RWPE2 (cell line): ENCODE measurements around the gene SPPL2B.

Experiments
- ATAC-seq: fragments of 200-7000 bp; cut with Tn5 transposase; 3 replicates; pipeline ENCODE4 v1.9.1; 2021; ENCODE audit warnings: low read depth
- DNase-seq: peaks from one replicate; pipeline ENCODE4 v3.0.0-alpha.2; 2020; ENCODE audit warnings: low spot score
- H3K27ac ChIP-seq: fragments of 450-650 bp; 2 replicates; pipeline ENCODE4 v1.5.1; 2017; ENCODE audit warnings: mild to moderate bottlenecking; ENCODE audit not compliant: poor library complexity, severe bottlenecking
- H3K27me3 ChIP-seq: fragments of 250-450 bp; sonication (Bioruptor Pico); 2 replicates; pipeline ENCODE4 v1.5.1; 2021; ENCODE audit warnings: mild to moderate bottlenecking, moderate library complexity; ENCODE audit not compliant: insufficient read depth, poor library complexity, severe bottlenecking
- H3K36me3 ChIP-seq: fragments of 250-450 bp; sonication (Bioruptor Pico); 2 replicates; pipeline ENCODE4 v1.5.1; 2020; ENCODE audit warnings: low read depth, mild to moderate bottlenecking, moderate library complexity
- H3K4me1 ChIP-seq: fragments of 250-450 bp; sonication (Bioruptor Pico); 2 replicates; pipeline ENCODE4 v1.5.1; 2021; ENCODE audit warnings: mild to moderate bottlenecking, moderate library complexity; ENCODE audit not compliant: insufficient read depth, poor library complexity, severe bottlenecking
- H3K4me3 ChIP-seq: fragments of 250-450 bp; sonication (Bioruptor Pico); 2 replicates; pipeline ENCODE4 v1.5.1; 2021; ENCODE audit warnings: mild to moderate bottlenecking, moderate library complexity; ENCODE audit not compliant: severe bottlenecking
- H3K9me3 ChIP-seq: fragments of 250-450 bp; sonication (Bioruptor Pico); 2 replicates; pipeline ENCODE4 v1.5.1; 2021; ENCODE audit warnings: mild to moderate bottlenecking, moderate library complexity; ENCODE audit not compliant: severe bottlenecking
- TF ChIP-seq, protein P1 (sequence below): fragments of 450-650 bp; IDR thresholded peaks from one replicate; pipeline ENCODE4 v1.5.1; 2017; ENCODE audit warnings: mild to moderate bottlenecking, moderate library complexity; ENCODE audit not compliant: poor library complexity, severe bottlenecking

SPPL2B gene

DNA sequence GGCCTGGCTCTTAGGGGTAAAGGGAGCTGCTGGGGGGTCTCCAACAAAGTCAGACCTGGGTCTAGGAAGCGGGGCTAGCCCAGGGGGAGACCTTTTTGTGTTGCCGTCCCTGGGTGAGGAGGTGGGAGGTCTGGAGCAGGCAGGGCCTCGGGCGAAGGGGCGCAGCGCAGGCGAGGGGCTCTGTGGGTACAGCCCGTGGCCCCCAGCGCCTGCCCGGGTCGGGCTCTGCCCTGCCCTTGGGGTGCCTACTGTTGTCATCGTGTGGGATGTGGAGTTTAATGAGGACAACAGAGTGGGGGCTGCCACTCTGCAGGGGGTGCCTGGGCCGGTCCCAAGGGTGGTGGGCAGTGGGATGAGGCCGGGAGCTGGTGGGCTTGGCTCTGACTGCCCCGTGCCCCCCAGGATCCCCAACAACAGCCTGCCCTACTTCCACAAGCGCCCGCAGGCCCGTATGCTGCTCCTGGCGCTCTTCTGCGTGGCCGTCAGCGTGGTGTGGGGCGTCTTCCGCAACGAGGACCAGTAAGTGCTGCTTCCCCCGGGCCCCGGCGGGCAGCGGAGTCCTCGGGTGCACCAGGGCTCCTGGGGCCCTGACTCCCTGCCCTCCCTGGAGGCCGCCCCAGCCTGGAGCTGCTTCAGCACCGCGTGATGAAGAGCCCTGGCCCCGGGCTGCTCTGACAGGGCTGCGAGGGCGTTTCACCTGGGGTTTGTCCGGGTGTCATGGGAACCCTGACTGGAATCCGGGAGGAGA is 12.2 kb downstream of the SPPL2B start:
- ATAC-seq (no peak), DNase-seq (no peak)
- 0 out of 2 replicates have a peak, but pooled peaks cover 3% of the 10 kb centered on the region for H3K36me3 ChIP-seq

DNA sequence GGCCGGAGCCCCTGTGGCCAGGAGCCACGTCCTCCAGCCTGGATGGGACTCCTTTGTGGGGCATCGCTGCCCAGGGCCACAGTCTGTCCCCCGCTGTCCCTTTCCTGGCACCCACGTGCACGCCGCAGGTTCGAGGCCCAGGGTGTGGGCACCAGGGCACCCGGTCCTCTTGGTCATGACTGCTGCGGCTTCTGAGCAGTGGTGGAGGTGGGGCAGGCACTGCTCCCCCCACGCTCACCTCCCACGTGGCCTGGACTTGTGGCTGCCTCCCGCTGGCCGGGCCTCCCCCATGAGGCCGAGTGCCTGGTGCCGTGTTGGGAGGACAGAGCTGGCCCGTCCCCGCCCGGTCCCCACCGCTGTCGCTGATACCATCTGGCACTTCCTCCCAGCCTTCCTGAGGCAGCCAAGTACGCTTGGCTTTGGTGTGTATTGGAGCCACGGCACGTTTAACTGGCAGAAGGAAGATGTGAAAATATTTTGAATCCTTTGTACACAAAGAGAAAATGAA is 12.8 kb downstream of the SPPL2B start:
- Histone ChIP-seq H3K4me3 (no peak overlapping the region), H3K36me3 (0 out of 2 replicates have a peak, but pooled peaks cover 3% of the 10 kb centered on the region), H3K27ac (no peak overlapping the region), H3K27me3 (no peaks in the 10 kb centered on the region), H3K4me1 (no peaks in the 10 kb centered on the region), H3K9me3 (no peaks in the 10 kb centered on the region)
- no peak for DNase-seq
- TF ChIP-seq, protein P1, sequence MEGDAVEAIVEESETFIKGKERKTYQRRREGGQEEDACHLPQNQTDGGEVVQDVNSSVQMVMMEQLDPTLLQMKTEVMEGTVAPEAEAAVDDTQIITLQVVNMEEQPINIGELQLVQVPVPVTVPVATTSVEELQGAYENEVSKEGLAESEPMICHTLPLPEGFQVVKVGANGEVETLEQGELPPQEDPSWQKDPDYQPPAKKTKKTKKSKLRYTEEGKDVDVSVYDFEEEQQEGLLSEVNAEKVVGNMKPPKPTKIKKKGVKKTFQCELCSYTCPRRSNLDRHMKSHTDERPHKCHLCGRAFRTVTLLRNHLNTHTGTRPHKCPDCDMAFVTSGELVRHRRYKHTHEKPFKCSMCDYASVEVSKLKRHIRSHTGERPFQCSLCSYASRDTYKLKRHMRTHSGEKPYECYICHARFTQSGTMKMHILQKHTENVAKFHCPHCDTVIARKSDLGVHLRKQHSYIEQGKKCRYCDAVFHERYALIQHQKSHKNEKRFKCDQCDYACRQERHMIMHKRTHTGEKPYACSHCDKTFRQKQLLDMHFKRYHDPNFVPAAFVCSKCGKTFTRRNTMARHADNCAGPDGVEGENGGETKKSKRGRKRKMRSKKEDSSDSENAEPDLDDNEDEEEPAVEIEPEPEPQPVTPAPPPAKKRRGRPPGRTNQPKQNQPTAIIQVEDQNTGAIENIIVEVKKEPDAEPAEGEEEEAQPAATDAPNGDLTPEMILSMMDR = no peak
- ATAC-seq = no peak

More for the DNA sequence above, 12.2 kb downstream of the SPPL2B start:
- H3K4me3 ChIP-seq = no peak overlapping the region
- no peaks in the 10 kb centered on the region for H3K4me1 ChIP-seq
- H3K27ac ChIP-seq = no peak overlapping the region
- TF ChIP-seq, protein P1 = no peak
- H3K9me3 ChIP-seq = no peaks in the 10 kb centered on the region
- H3K27me3 ChIP-seq = no peaks in the 10 kb centered on the region

DNA sequence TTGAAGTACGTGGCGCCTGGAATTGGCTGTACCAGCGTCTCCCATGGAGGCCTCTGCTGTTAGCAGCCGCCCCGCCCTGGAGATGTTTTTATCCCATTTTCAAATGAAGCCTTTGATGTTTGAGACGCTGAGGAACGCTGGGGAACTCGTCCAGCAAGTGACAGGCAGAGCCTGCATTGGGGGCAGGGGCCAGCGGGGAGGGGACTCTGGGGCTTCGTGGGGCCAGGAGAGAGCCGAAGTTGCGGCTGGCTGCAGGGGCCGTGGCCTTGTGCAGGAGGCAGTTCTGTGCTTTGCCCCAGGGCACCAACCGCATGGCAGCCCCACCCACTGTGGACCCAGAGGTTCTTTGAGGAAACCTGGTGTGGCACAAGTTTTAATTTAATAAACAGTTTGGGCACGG is 13.5 kb downstream of the SPPL2B start:
- no peak for DNase-seq
- TF ChIP-seq, protein P1 = no peak
- H3K27me3 ChIP-seq = no peaks in the 10 kb centered on the region
- no peaks in the 10 kb centered on the region for H3K4me1 ChIP-seq
- ATAC-seq = no peak
- no peaks in the 10 kb centered on the region for H3K9me3 ChIP-seq
- H3K27ac ChIP-seq = no peak overlapping the region
- H3K36me3 ChIP-seq = 0 out of 2 replicates have a peak, but pooled peaks cover 3% of the 10 kb centered on the region
- no peak overlapping the region for H3K4me3 ChIP-seq

- Histone ChIP-seq H3K4me1 (no peaks in the 10 kb centered on the region), H3K27ac (no peak overlapping the region), H3K4me3 (no peak overlapping the region), H3K9me3 (no peaks in the 10 kb centered on the region), H3K27me3 (no peaks in the 10 kb centered on the region), H3K36me3 (0 out of 2 replicates have a peak, but pooled peaks cover 3% of the 10 kb centered on the region)
- TF ChIP-seq, protein P1 = no peak
- DNase-seq = no peak
- ATAC-seq = no peak
Observed at GRCh38 chr19:2342656-2343288, 14.3 kb downstream of the SPPL2B start.
